ENCODE results near the gene PPP5C. TPM values are rescaled to one million over a fixed set of nuclear protein-coding genes. Genes with fewer than 3 reads are reported as not detected.

The PPP5C gene
- total RNA-seq, 1 donor from 2014 or later: 31.3 TPM

Other genes starting within 250 kb of the PPP5C start
- not detected in 2 replicates for gene IGFL3, start 222.4 kb upstream of the PPP5C start, total RNA-seq
- gene IGFL2, start 198.8 kb upstream of the PPP5C start, total RNA-seq: 2.4 TPM in 1 of 2 replicates, not detected in the other
- gene IGFL1, start 117.3 kb upstream of the PPP5C start, total RNA-seq: not detected in 2 replicates
- gene HIF3A, start 50.0 kb upstream of the PPP5C start, total RNA-seq: 0.13 and 0.53 TPM in 2 replicates
- 4.7 and 10.3 TPM in 2 replicates for gene CCDC8, start 66.5 kb downstream of the PPP5C start, total RNA-seq
- not detected in 2 replicates for gene PNMA8C, start 81.8 kb downstream of the PPP5C start, total RNA-seq
- 0.79 and 4.2 TPM in 2 replicates for gene PNMA8A, start 124.5 kb downstream of the PPP5C start, total RNA-seq
- gene PNMA8B, start 148.8 kb downstream of the PPP5C start, total RNA-seq: under 0.01 TPM in 2 replicates